SK-N-SH treated with all-trans-retinoic acid at 6 μM for 48 hours (cell line): Measurements from ENCODE around the gene POMP.

ENCODE experiments used
- ATAC-seq: fragments of 200-7000 bp; cut with Tn5 transposase; 3 replicates; pipeline ENCODE4 v1.9.1; 2020; ENCODE audit warnings: mild to moderate bottlenecking, moderate library complexity
- ARNTL ChIP-seq: fragments of 450-650 bp; formaldehyde crosslinking; IDR thresholded peaks from 2 replicates; pipeline ENCODE4 v1.5.0; 2020; ENCODE audit warnings: low read depth, mild to moderate bottlenecking, moderate library complexity, borderline replicate concordance
- BACH2 ChIP-seq: fragments of 250-450 bp; sonication (Bioruptor Pico); IDR thresholded peaks from 2 replicates; pipeline ENCODE4 v1.9.0; 2021; ENCODE audit warnings: mild to moderate bottlenecking, borderline replicate concordance
- CREB5 ChIP-seq: fragments of 250-450 bp; sonication (Bioruptor Pico); IDR thresholded peaks from 2 replicates; pipeline ENCODE4 v1.5.1; 2020; ENCODE audit warnings: low read depth, mild to moderate bottlenecking, moderate library complexity
- CSDC2 ChIP-seq: fragments of 250-450 bp; sonication (Bioruptor Pico); IDR thresholded peaks from 2 replicates; pipeline ENCODE4 v1.5.0; 2020; ENCODE audit warnings: mild to moderate bottlenecking, moderate library complexity
- CSRNP3 ChIP-seq: fragments of 250-450 bp; sonication (Bioruptor Pico); IDR thresholded peaks from 2 replicates; pipeline ENCODE4 v1.5.1; 2021; ENCODE audit warnings: mild to moderate bottlenecking, moderate library complexity
- ESRRG ChIP-seq: fragments of 250-450 bp; sonication (Bioruptor Pico); IDR thresholded peaks from 2 replicates; pipeline ENCODE4 v1.6.1; 2021; ENCODE audit warnings: mild to moderate bottlenecking
- GLIS3 ChIP-seq: fragments of 250-450 bp; sonication (Bioruptor Pico); IDR thresholded peaks from 2 replicates; pipeline ENCODE4 v1.5.0; 2020; ENCODE audit warnings: mild to moderate bottlenecking, moderate library complexity
- ISL1 ChIP-seq: fragments of 250-450 bp; sonication (Bioruptor Pico); IDR thresholded peaks from 2 replicates; pipeline ENCODE4 v2.1.2; 2022; ENCODE audit warnings: mild to moderate bottlenecking, moderate library complexity
- OSR1 ChIP-seq: fragments of 250-450 bp; sonication (Bioruptor Pico); IDR thresholded peaks from 2 replicates; pipeline ENCODE4 v1.8.0; 2022; ENCODE audit warnings: moderate library complexity, mild to moderate bottlenecking, inconsistent platforms
- PATZ1 ChIP-seq: fragments of 250-450 bp; sonication (Bioruptor Pico); IDR thresholded peaks from 2 replicates; pipeline ENCODE4 v1.8.0; 2020; ENCODE audit warnings: mild to moderate bottlenecking, moderate library complexity, borderline replicate concordance
- PPARA ChIP-seq: fragments of 250-450 bp; sonication (Bioruptor Pico); IDR thresholded peaks from 2 replicates; pipeline ENCODE4 v1.5.0; 2020; ENCODE audit warnings: mild to moderate bottlenecking, borderline replicate concordance
- RARB ChIP-seq: fragments of 250-450 bp; sonication (Bioruptor Pico); IDR thresholded peaks from 2 replicates; pipeline ENCODE4 v1.8.0; 2021; ENCODE audit warnings: mild to moderate bottlenecking, moderate library complexity
- SNAI2 ChIP-seq: fragments of 250-450 bp; sonication (Bioruptor Pico); IDR thresholded peaks from 2 replicates; pipeline ENCODE4 v1.5.0; 2020; ENCODE audit warnings: mild to moderate bottlenecking, moderate library complexity
- TSHZ2 ChIP-seq: fragments of 250-450 bp; sonication (Bioruptor Pico); IDR thresholded peaks from 2 replicates; pipeline ENCODE4 v1.5.0; 2020; ENCODE audit warnings: mild to moderate bottlenecking, moderate library complexity
- ZC3H10 ChIP-seq: fragments of 250-450 bp; sonication (Bioruptor Pico); IDR thresholded peaks from 2 replicates; pipeline ENCODE4 v1.5.1; 2021; ENCODE audit warnings: mild to moderate bottlenecking, moderate library complexity
- ZFP3 ChIP-seq: fragments of 250-450 bp; sonication (Bioruptor Pico); IDR thresholded peaks from 2 replicates; pipeline ENCODE4 v1.5.0; 2020; ENCODE audit warnings: mild to moderate bottlenecking, moderate library complexity
- ZFP30 ChIP-seq: fragments of 450-650 bp; formaldehyde crosslinking; IDR thresholded peaks from 2 replicates; pipeline ENCODE4 v1.5.0; 2022; ENCODE audit warnings: mild to moderate bottlenecking, moderate library complexity
- ZNF565 ChIP-seq: fragments of 450-650 bp; formaldehyde crosslinking; conservative IDR thresholded peaks from 2 replicates; pipeline ENCODE4 v1.5.0; 2020; ENCODE audit warnings: low read depth, mild to moderate bottlenecking, moderate library complexity
- ZNF70 ChIP-seq: fragments of 450-650 bp; formaldehyde crosslinking; IDR thresholded peaks from 2 replicates; pipeline ENCODE4 v1.5.0; 2020; ENCODE audit warnings: mild to moderate bottlenecking, moderate library complexity
- ZNF8 ChIP-seq: fragments of 450-650 bp; formaldehyde crosslinking; IDR thresholded peaks from 2 replicates; pipeline ENCODE4 v1.5.0; 2020; ENCODE audit warnings: mild to moderate bottlenecking, moderate library complexity

The POMP gene

GRCh38 chr13:28710161-28710560, 51.2 kb downstream of the POMP start:
- TF ChIP-seq ZFP3 (CRISPR knock-in tag) (no peak), TSHZ2 (CRISPR knock-in tag) (no peak), CSDC2 (CRISPR knock-in tag) (no peak)
- no peak for ATAC-seq

- no peak for ATAC-seq
- TF ChIP-seq CREB5 (CRISPR knock-in tag) (no peak), GLIS3 (CRISPR knock-in tag) (no peak), ARNTL (CRISPR knock-in tag) (no peak), PPARA (CRISPR knock-in tag) (no peak), TSHZ2 (CRISPR knock-in tag) (no peak), ZFP30 (no peak), CSRNP3 (no peak), RARB (CRISPR knock-in tag) (no peak), ZNF70 (no peak), SNAI2 (CRISPR knock-in tag) (no peak), ZNF565 (no peak), BACH2 (CRISPR knock-in tag) (no peak), ISL1 (CRISPR knock-in tag) (no peak), OSR1 (CRISPR knock-in tag) (no peak)
- TF ChIP-seq, all 23 proteins: peak for 0
Measured at GRCh38 chr13:28714651-28715050, 55.7 kb downstream of the POMP start.

- no peak for ATAC-seq
- TF ChIP-seq ZFP3 (CRISPR knock-in tag) = no peak
- no peak for TF ChIP-seq GLIS3 (CRISPR knock-in tag)
Measured at GRCh38 chr13:28716511-28716910, 57.6 kb downstream of the POMP start.

- ATAC-seq = no peak
- no peak for TF ChIP-seq ZNF565
- TF ChIP-seq ISL1 (CRISPR knock-in tag) = no peak
- TF ChIP-seq ZNF70 = no peak
- TF ChIP-seq ZNF8 (CRISPR knock-in tag) = no peak
- TF ChIP-seq ZFP30 = no peak
- TF ChIP-seq CSRNP3 = no peak
- no peak for TF ChIP-seq TSHZ2 (CRISPR knock-in tag)
- no peak for TF ChIP-seq ZC3H10 (CRISPR knock-in tag)
- no peak for TF ChIP-seq ESRRG (CRISPR knock-in tag)
- TF ChIP-seq SNAI2 (CRISPR knock-in tag) = no peak
- TF ChIP-seq GLIS3 (CRISPR knock-in tag) = no peak
- no peak for TF ChIP-seq CREB5 (CRISPR knock-in tag)
- no peak for TF ChIP-seq PATZ1 (CRISPR knock-in tag)
- no peak for TF ChIP-seq CSDC2 (CRISPR knock-in tag)
Measured at GRCh38 chr13:28717170-28717569, 58.2 kb downstream of the POMP start.
